Measurements from ENCODE around the gene PPP1R3D.

Gene PPP1R3D

DNA sequence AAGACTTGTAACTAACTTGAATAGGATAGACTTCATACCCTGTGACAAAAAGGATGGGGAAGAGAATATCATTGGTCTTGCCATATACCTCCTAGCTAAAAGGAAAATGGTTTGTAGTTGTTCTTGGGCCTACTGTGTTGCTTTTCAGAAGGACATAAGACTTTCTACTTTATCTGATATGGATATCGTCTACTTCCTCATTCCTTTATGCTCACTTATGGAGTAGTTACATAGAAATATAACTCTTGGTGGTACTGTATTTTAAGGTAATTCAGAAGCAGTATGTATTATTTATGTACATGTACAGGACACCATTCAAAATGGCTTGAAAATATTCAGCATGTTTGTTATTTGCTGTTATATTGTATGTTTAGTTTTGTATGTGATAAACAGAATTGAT, 8.1 kb upstream of the PPP1R3D start:
- DNase-seq = no peak

DNA sequence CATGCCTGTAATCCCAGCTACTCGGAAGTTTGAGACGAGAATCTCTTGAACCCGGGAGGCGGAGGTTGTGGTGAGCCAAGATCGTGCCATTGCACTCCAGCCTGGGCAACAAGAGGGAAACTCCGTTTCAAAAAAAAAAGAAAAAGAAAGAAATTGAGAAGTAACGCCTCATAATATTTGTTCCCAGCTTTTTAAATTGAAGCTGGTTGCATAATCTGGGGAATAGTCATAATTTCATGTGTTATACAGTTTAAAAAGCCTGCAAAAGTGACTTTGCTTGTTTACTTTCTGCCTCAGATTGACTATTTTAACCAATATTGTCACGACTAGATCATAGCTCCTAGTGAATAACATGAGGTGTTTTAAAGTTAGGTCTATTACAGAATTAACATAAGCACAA, 7.3 kb upstream of the PPP1R3D start:
- no peak for DNase-seq

DNA sequence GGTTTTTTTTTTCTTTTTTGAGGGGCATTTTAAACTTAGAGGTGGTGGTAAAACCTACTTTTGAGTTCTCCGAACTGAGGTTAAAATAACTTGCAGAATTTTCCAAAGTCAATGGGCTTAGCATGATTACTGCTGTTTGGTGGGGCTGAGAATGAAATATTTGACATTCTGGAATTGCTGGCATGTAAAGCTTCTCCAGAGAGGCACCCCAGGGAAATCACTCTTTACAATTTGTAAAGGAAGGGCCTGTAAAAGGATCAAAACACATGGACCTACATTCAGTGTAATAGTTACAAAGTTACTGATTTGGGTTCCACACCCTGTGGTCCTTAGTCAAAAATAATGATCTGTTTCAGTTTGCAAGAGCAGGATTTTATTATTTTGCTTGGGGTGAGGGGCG, 5.6 kb upstream of the PPP1R3D start:
- DNase-seq = no peak

DNA sequence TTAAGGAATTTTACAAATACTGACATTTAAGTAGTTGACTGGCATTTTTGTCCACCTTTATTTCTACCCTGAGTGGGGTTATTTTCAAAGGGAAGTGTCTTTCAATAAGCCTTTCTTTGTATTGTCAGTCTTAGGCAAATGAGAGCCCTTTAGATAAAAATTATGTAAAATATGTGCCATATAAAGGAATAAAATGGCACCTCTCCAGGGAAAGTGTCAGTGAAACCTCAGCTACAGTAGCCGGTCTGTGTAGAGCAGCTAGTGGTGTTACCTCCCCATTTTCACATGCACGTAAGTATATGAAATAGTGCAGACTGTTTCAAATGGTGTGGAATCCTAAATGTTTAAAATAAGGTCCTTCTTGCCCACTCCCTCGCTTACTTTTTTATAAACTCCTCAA, 5.1 kb upstream of the PPP1R3D start:
- DNase-seq = no peak

DNA sequence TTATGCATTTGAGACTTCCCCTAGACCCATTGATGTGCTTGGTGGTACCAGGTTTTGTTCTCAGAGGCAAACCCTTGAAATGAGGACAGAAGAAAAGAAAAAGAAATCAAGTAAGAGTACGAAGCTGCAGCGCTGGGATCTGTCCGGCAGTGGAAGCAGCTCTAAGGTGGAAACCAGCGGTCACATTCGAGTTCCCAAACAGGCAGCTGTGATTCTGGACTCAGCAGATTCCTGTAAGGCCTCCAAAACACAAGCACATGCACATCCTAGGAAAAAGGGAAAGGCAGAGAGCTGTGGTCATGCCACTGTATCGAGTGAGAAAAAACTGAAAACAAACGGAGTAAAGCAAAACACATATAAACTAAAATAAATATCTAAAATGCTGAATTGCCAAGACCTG, 4.6 kb upstream of the PPP1R3D start:
- DNase-seq = no peak

DNA sequence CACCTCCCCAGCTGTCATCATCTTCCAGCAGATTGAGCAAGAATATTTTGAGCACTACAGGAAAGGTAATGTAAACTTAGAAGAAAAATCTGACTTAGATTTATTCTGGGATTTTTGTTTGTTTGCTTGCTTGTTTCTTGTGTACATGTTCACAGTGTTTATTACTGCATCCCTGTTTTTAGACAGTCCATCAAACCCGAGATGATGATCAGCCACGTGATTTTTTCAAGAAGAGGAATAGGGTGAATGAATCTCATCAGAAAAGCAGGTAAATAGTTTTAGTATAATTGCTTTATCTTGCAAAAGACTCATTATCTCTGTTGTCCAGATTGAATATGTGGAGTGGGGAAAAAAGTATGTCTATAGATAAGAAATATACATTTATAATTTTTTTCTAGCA, 2.1 kb upstream of the PPP1R3D start:
- no peak for DNase-seq

DNA sequence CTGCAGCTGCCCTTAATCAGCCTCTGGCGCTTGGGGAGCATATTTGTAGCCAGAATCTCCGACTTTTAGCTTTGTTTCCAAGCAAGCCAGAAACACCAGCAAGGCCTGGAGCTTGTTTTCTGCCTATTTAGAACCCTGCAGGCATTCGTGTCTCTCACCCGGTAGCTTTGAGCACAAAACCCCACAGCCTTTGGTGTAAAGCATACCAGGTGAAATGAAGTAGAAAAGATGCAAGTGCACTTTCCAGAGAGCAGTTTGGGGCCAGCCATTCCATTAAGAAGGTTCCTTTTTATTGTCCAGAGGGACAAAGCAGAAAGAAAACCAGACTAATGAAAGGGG, 820 bp upstream of the PPP1R3D start:
- no peak for DNase-seq

DNA sequence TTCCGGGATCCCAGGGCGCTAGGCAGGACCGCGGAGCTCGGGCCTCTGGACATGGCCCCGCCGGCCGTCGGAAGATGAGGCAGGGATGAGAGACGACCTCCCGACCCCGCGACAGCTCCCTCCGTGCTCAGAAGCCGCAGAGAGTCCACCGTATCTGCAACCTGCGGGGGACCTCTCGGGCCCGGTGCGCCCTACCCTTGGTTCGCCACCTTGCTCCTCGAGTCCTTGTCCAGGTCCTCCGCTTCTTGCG, 301 bp downstream of the PPP1R3D start:
- peak in 1 of 5 experiments; percentile 8 for DNase-seq

DNA sequence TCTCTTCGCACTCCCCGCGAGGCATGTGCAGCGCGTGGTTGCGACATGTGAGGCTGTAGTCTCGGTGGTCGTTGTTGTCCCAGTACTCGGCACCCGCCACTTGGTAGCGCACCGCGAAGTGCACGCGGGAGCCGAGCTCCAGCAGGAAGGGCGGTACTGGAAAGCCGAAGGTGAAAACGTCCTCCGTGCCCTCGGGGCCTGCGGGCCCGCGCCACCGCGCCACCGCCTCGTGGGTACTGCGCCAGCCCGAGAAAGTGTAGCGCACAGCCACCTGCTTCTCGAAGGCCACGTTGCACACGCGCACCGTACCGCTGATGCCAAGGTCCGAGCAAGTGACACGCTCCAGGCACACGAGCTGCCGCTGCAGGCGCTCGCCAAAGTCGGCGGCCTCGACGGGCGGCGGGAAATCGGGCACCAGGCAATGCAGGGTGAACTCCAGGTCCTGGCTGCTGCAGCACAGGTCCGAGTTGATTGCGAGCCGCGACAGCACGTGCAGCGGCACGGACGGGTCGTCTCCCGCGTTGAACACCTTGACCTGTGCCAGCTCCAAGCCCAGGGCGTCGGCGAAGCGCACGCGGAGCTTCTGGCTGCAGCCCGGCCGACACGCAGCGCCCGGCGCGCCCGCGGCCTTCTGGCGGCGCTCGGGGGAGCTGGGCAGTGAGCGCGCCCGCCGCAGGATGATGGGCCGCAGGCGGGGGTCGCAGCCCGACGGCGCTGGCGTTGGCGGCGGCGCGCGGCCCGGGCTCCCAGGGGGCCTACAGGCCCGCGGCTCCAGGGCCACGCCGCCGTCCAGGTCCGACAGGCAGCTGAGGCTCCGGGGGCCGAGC, 840 bp downstream of the PPP1R3D start:
- DNase-seq = no peak

DNA sequence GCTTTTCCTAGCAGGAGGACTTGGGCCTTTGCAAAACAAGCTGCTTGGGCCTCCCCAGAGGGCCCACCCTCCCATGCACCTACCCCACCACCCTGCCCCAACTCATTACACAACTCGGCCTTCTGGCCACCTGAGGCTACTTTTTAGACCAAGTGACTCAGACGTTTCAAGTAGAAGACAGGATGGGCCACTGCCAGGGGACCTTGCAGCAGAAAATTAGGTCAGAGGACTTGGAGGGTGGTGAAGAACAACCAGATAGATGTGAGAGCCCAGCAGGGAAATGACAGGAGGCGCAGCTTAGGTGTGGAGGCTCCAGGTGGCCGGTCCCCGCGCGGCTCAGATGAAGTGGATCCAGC, 1.4 kb downstream of the PPP1R3D start:
- DNase-seq = no peak

DNA sequence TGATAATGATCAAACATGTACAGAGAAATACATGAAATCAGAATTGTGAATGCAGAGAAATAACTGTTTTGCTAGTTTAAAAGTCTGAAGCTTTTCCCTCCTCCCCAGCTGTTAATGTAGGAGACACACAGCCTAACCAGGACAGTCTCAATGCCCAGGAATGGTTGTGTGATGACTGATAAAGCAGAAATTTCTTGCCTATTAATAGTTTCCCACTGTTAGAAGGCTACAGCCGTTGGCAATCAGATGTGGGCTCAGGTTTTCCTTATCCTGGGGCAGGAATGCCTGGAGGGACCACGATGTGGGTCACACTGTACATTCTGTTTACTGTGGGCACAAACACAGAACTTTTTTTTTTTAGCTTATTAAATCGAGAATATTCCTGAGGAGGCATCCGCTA, 1.9 kb downstream of the PPP1R3D start:
- no peak for DNase-seq

DNA sequence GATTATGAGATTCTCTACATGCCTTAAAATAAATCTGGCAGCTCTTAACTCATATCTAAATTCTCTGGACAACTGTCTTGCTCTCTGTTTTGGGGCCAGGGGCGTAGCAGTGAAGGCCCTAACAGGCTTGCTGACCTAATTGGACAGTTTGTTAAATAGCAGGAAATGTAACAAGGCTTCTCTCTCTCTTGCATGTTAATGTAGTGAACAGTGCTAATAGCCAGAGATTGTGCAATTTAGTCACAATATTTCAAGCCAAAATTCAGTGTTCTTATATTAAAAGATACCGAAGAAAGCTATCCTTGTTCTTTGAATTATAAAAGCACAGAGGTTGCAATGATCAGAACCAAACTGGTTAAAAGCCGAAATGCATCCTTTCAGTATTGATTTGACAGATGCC, 3.0 kb downstream of the PPP1R3D start:
- DNase-seq = no peak

DNA sequence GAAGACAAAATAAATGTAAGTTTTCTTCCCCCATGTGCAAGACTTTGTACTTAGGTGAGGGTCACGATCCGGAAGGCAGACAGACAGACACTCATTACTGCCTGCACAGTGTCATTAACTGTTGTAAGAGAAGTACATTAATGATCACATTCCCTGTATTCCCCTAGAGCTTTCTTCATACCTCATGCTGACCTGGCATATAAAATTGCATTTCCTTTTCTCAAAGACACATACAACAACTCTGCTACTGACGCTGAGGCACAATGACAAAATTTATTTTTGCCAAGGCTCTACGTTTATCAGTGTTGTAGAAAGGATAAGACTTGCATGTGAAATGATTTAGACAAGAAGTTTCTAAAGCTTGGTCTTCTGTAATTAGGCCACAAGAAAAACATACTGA, 3.7 kb downstream of the PPP1R3D start:
- DNase-seq = no peak

DNA sequence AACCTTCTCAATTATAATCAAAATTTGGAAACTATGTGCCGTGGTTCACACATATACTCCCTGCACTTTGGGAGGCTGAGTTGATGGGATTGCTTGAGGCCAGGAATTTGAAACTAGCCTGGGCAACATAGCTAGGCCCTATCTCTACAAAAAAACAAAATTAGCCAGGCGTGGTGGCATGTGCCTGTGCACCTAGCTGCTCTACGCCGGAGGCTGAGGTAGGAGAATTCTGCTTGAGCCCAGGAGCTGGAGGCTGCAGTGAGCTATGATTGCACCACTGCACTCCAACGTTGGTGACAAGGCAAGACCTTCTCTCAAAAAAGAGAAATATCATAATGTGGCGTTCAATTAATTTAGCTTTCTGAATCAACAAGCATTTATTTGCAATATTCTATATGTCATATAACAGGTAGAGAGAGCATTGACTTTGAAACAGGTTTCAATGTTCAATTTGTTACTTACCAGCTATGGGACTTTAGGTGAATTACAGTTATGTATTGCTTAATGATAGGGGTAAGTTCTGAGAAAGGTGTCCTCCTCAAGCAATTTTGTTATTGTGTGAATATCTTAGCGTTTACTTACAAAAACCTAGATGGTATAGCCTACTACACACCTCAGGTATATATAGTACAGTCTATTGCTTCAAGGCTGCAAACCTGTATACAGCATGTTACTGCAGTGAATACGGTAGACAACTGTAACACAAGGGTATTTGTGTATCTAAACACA, 4.5 kb downstream of the PPP1R3D start:
- no peak for DNase-seq

DNA sequence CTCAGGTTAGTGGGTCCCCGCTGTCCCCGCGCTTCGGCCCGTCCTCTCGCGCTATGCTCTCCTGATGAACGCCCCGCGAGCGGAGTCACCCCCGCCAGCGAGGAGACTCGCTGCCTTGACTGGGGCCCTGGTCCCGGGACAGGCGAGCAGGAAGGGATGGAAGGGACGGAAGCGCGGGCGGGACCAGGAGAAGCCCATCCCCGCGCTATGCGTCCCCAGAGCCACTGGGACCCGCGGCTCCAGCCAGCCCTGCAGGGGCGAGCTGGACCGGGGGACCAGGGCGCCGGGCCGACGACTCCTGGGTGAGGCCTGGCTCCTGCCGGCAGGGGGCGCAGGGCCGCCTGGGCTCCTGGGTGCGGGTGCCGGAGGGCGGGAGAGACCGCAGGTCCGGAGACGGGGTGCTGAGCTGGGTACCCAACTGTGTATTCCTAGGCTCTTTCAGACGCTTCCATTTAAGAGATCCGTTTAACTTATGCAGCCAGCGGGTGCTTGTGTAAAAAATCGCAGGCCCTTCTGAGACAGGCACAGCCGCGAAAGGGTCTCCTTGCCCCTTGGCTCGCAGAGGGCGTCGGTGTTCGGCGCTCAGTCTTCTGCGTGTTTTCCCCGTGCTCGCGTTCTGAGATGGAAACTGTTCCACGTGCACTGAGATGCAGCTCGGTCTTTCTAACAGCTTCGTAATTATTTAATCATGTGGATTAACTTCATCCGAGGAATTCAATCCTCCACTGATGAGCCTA, 6.1 kb downstream of the PPP1R3D start:
- peak; percentile 63 to 80 (median 68) for DNase-seq

DNA sequence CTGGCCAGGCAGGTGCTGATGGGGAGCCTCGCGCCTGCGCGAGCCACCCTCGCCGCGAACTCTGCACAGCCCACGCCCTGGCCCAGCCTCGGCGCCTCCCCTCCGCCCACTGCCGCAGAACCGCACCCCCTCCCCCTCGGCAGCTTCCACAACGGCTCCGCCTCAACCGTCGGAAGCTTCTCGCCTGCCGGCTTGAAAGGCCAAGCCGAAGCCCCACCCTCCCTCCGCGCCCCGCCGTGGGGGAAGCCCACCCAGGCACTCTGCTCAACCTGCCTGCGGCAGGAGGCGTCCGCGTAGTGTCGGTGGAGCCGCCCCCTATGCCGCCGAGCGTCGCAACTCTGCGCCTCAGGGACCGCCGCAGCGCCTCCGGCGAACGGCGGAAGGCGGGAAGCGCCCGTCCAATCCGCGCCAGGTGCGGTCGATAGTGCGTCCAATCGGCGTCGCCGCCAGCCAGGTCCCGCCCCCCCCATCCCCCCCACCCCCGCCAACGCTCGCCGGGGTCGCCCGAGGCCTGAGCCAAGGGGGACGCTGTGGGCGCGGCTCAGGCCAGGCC, 6.7 kb downstream of the PPP1R3D start, which contains the start of gene SYCP2:
Gene SYCP2 (minus strand): TSS at position 342 of the 553 bp plus-strand sequence. CDS start 11,224 bp downstream, outside the sequence.
- peak; percentile 43 to 87 (median 63) for DNase-seq

DNA sequence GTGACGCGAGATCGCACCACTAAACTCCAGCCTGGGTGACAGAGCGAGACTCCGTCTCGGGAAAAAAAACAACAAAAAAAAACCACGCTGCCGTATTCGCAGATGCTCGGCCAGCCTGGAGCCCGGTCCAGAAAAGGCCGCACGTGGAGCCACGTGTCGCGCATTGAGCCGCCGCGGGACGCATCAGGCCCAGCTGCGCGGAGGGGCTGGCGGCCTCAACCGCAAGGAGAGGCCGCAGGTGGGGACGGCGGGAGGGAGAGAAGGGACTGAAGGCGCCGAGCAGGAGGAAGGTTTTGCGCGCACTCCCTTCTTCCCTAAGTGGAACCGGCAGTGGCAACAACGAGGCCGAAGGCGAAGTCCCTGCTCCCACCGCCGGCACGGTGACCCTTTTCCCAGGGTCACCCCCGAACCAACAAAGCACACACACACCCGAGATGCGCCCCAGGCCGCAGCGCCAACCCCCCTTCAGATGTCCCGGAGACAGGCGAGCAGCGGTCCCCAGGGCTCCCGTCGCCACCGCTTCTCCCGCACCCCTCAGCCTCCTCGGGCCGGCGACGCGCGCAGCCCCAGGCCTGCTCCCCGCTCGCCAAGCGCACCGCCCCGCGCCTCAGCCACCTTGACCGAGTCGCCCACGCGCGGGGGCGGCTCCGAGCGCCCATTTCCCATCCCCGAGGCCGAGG, 7.3 kb downstream of the PPP1R3D start:
- no peak for DNase-seq

DNA sequence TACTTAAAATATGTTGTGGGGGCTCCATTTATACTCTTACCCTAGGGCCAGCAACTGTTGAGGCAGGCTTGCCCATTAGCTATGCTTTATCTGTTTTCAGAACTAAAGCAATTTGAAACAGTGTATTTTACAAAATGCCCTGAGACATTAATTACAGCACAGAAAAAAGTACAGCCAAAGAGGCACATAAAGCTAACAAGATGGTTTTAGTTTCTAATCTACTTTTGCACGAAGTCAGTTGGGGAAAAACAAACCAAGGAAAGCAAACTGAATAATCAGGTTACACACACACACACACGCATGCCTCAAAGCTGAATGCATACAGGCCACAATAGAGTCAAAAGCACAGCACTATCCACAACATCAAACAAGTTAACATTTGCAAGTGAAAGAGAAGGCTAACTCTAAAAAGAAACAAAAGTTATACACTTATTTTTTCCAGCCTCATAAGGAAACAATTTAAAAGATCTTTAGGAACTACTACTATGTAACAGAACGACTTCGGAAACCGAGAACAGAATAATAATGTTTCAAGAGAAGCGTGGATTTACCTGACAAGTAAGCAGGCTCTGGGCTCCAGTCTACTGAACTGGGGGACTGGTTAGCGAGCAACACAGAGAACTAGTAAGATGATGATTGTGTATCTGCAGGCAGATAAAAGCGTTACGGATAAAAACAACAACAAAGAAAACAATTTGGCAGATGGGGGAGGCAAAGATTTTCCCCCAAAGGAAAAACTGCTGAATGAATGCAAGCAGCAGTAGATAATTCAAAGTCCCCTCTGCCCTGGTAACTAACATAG, 8.4 kb downstream of the PPP1R3D start:
- DNase-seq = peak in 1 of 5 experiments; percentile 67

DNA sequence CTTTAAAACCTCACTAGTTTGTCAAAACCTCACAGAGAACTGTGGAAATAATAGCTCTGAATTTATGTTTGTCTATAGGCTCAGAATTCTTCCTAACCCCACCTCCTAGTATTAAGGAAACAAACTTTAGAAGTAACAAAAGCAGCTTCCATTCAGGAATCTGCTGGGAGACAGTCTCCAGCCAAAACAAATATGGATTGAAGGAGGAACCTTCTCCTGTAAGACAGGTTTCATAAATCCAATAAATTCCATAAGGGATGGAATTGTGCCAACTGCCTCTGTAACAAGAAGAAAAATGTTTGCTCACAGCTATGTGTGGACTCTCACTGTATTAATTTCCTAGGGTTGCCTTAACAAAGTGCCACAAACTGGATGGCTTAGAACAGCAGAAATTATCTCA, 14.2 kb downstream of the PPP1R3D start:
- no peak for DNase-seq

DNA sequence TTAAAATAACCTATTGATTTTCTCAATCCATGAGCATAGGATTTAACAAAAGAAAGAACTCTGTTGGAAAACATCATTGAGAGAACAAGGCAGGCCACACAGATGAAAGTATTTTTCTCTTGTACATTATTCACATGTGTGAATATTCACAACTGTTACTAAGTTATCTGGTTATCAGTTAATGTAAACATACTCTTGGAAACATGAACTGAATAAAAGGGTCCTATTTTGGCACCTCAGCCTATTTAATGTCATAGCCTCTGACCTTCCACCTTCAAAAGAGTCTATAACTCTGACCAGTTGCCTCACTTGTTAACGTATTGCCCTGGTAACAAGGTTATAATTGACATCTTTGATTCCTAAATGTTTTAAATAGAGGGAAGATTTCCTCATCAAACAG, 14.7 kb downstream of the PPP1R3D start:
- no peak for DNase-seq

DNA sequence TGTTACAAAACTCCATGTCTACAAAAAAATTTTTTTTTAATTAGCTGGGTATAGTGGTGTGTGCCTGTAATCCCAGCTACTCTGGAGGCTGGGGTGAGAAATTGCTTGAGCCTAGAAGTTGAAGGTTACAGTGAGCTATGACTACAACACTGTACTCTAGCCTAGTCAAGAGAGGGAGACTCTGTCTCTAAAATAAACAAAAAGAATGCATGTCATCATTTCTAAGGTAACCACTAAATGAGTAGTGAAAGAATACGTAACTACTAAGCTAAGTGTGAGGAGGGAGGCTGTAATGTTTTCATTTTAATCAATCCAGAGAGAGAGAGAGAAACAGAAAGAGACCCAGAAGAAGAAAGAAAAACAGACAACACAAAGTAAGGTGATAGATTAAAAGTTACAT, 16.6 kb downstream of the PPP1R3D start:
- no peak for DNase-seq

DNA sequence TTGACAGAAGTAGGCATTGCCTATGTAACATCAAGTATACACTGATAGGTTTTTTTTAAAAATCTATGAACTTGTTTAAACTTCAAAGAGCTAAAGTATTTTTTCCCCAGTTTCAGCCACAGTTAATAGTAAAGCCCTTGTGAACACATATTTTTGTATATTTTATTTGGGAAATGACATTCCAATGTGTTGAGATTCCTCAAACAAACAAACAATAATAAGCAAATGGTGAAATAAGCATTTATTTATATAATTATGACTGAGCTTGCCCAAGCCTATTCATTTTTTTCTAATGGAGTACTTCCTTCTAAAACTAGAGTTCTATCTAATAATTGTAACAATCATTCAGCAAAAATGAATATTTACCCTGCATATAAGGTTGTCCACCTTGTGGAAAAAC, 19.2 kb downstream of the PPP1R3D start:
- DNase-seq = no peak

Measured in T-helper 2 cell (primary cell).